Tibial nerve (tissue), 4 donors: Measurements from ENCODE around the gene SGCG. TPM values are rescaled to one million over a fixed set of nuclear protein-coding genes. Genes with fewer than 3 reads are reported as not detected.

Experiments used
- DNase-seq, 2 donors: peaks; one replicate each; pipeline ENCODE4 v3.0.0-alpha.2; 2019; ENCODE audit warnings: low spot score in 2 of 2
- H3K27ac ChIP-seq, 4 donors: fragments of 200-600 bp; sonication (generic) in 3 of 4; one replicate each; pipeline ENCODE4 v1.5.1; 2017 to 2019; ENCODE audit warnings: mild to moderate bottlenecking in 1 of 4
- H3K27me3 ChIP-seq, 2 donors: fragments of 200-600 bp; sonication (generic) in 1 of 2; one replicate each; pipeline versions ENCODE4 v1.5.1 to v1.6.0; 2017 to 2019
- H3K36me3 ChIP-seq, 3 donors: fragments of 200-600 bp; sonication (generic); one replicate each; pipeline ENCODE4 v1.5.1; 2018 to 2019
- H3K4me1 ChIP-seq, 4 donors: fragments of 200-600 bp; sonication (generic) in 3 of 4; one replicate each; pipeline ENCODE4 v1.5.1; 2017 to 2019
- H3K4me3 ChIP-seq, 4 donors: fragments of 200-600 bp; sonication (generic) in 3 of 4; one replicate each; pipeline ENCODE4 v1.5.1; 2017 to 2019; ENCODE audit warnings: mild to moderate bottlenecking in 1 of 4, moderate library complexity in 1 of 4
- H3K9me3 ChIP-seq, 4 donors: fragments of 200-600 bp; sonication (generic) in 3 of 4; one replicate each; pipeline ENCODE4 v1.5.1; 2017 to 2019
- CTCF ChIP-seq, 5 experiments: fragments of 200-600 bp in 3 of 5; fragments of 450-650 bp in 2 of 5; sonication (generic) in 3 of 5; IDR thresholded peaks; one replicate each; pipeline ENCODE4 v1.5.1; 2016 to 2019; ENCODE audit warnings: antibody characterized with exemption in 5 of 5, mild to moderate bottlenecking in 3 of 5, moderate library complexity in 2 of 5
- EP300 ChIP-seq, 2 donors: sonication (generic); formaldehyde crosslinking; IDR thresholded peaks; one replicate each; pipeline ENCODE4 v1.6.1; 2017; ENCODE audit warnings: antibody characterized with exemption in 2 of 2, mild to moderate bottlenecking in 1 of 2
- POLR2A ChIP-seq, 2 donors: fragments of 450-650 bp; IDR thresholded peaks; one replicate each; pipeline ENCODE4 v1.6.1; 2017; ENCODE audit warnings: antibody characterized with exemption in 2 of 2, mild to moderate bottlenecking in 2 of 2, moderate library complexity in 2 of 2
- WGBS, 2 donors: methylation state at CpG; one replicate each; pipeline ENCODE4 v1.1.5; 2018; 5-methylcytosine and 5-hydroxymethylcytosine counted together
- total RNA-seq, 4 donors: library from RNA; depleted of rRNA; stranded (reverse); fragments of >200 nt; gene quantifications; one replicate each; pipeline ENCODE4 v1.1.0, GENCODE V29; 2016

The SGCG gene
- total RNA-seq, 4 donors from 2014 or later: 1.1 to 2.0 (median 1.7) TPM

- Histone ChIP-seq H3K4me3 (no peak overlapping the region), H3K27me3 (no peaks in the 10 kb centered on the region), H3K4me1 (no peaks in the 10 kb centered on the region), H3K9me3 (peaks cover 0 to 8% (median 0%) of the 10 kb centered on the region in 4 donors), H3K27ac (no peak overlapping the region), H3K36me3 (no peaks in the 10 kb centered on the region)
- no peak for DNase-seq
- TF ChIP-seq POLR2A (IDR thresholded peaks at IDR 0.05) (no peak), EP300 (IDR thresholded peaks at IDR 0.05) (no peak), CTCF (IDR thresholded peaks at IDR 0.05) (no peak)
- WGBS, 2 donors: 77 to 80% methylated on average over 5 of the region's 5 CpGs
Measured at GRCh38 chr13:23146006-23146405, 34.8 kb upstream of the SGCG start.

- TF ChIP-seq EP300 (IDR thresholded peaks at IDR 0.05) (peak in 1 of 2 donors; percentile 25), POLR2A (IDR thresholded peaks at IDR 0.05) (no peak), CTCF (IDR thresholded peaks at IDR 0.05) (no peak)
- Histone ChIP-seq H3K4me1 (no peaks in the 10 kb centered on the region), H3K4me3 (no peak overlapping the region), H3K36me3 (no peaks in the 10 kb centered on the region), H3K27ac (no peak overlapping the region), H3K27me3 (no peaks in the 10 kb centered on the region), H3K9me3 (peaks cover 0 to 4% (median 0%) of the 10 kb centered on the region in 4 donors)
- DNase-seq: no peak
- 67 to 70% methylated on average over 12 of the region's 12 CpGs for WGBS, 2 donors
Measured at GRCh38 chr13:23146811-23147625, 33.8 kb upstream of the SGCG start.

GRCh38 chr13:23147827-23148226 lies 33.0 kb upstream of the SGCG start:
- H3K4me3 ChIP-seq: no peak overlapping the region
- 76 to 83% methylated on average over 10 of the region's 10 CpGs for WGBS, 2 donors
- H3K27me3 ChIP-seq: no peaks in the 10 kb centered on the region
- DNase-seq: no peak
- H3K4me1 ChIP-seq: no peaks in the 10 kb centered on the region
- no peak overlapping the region for H3K27ac ChIP-seq
- TF ChIP-seq POLR2A (IDR thresholded peaks at IDR 0.05) (no peak), CTCF (IDR thresholded peaks at IDR 0.05) (no peak), EP300 (IDR thresholded peaks at IDR 0.05) (no peak)
- H3K36me3 ChIP-seq: no peaks in the 10 kb centered on the region
- no peaks in the 10 kb centered on the region for H3K9me3 ChIP-seq

- peaks cover 0 to 15% of the 10 kb centered on the region in 2 donors for H3K27me3 ChIP-seq
- H3K9me3 ChIP-seq: no peaks in the 10 kb centered on the region
- H3K4me1 ChIP-seq: peaks cover 0 to 17% (median 0%) of the 10 kb centered on the region in 4 donors
- H3K4me3 ChIP-seq: no peak overlapping the region
- TF ChIP-seq CTCF (IDR thresholded peaks at IDR 0.05) (no peak), EP300 (IDR thresholded peaks at IDR 0.05) (no peak), POLR2A (IDR thresholded peaks at IDR 0.05) (no peak)
- DNase-seq: no peak
- H3K27ac ChIP-seq: no peak overlapping the region
- no peaks in the 10 kb centered on the region for H3K36me3 ChIP-seq
- WGBS, 2 donors: 61 to 66% methylated on average over 7 of the region's 7 CpGs
Measured at GRCh38 chr13:23157781-23158180, 23.0 kb upstream of the SGCG start.

GRCh38 chr13:23159205-23159759 lies 21.5 kb upstream of the SGCG start:
- 9% methylated on average over 24 of the region's 25 CpGs for WGBS, 2 donors
- Histone ChIP-seq H3K4me3 (peak overlapping the region in 1 of 4 donors; percentile 50), H3K9me3 (no peaks in the 10 kb centered on the region), H3K27ac (no peak overlapping the region), H3K27me3 (peaks cover 0 to 15% of the 10 kb centered on the region in 2 donors), H3K4me1 (peaks cover 0 to 17% (median 0%) of the 10 kb centered on the region in 4 donors), H3K36me3 (no peaks in the 10 kb centered on the region)
- peak in 1 of 2 donors; percentile 49 for DNase-seq
- TF ChIP-seq POLR2A (IDR thresholded peaks at IDR 0.05) (no peak), CTCF (IDR thresholded peaks at IDR 0.05) (peak in 4 of 5 experiments; percentile 11 to 36 (median 22)), EP300 (IDR thresholded peaks at IDR 0.05) (no peak)
